PFSK-1 (cell line): Measurements from ENCODE around the gene PRX.

Experiments
- FOXP2 ChIP-seq: optimal IDR thresholded peaks from 2 replicates; pipeline ENCODE3; 2011; ENCODE audit warnings: borderline replicate concordance, control low read depth, inconsistent platforms; ENCODE audit not compliant: insufficient read depth; ENCODE audit errors: extremely low read length, extremely low read depth
- POLR2AphosphoS5 ChIP-seq: IDR thresholded peaks from 2 replicates; pipeline ENCODE4 v1.6.1; 2012; ENCODE audit warnings: low read depth, mild to moderate bottlenecking, control low read depth, low read length, moderate library complexity
- SIN3A ChIP-seq: IDR thresholded peaks from 2 replicates; pipeline ENCODE4 v1.6.1; 2012; ENCODE audit warnings: mild to moderate bottlenecking, low read length, moderate library complexity, borderline replicate concordance; ENCODE audit not compliant: insufficient read depth
- TAF1 ChIP-seq: IDR thresholded peaks from 2 replicates; pipeline ENCODE4 v1.6.1; 2012; ENCODE audit warnings: low read length, control low read depth, borderline replicate concordance; ENCODE audit not compliant: insufficient read depth
- TF ChIP-seq, protein P1 (sequence below), 2 experiments: IDR thresholded peaks; 2 replicates each; pipeline versions ENCODE4 v1.6.1 to v1.8.0; 2011 to 2012; ENCODE audit warnings: low read depth in 2 of 2, low read length in 2 of 2, control low read depth in 1 of 2, inconsistent platforms in 1 of 2, mild to moderate bottlenecking in 1 of 2, moderate library complexity in 1 of 2; ENCODE audit not compliant: insufficient read depth in 1 of 2

PRX gene

DNA sequence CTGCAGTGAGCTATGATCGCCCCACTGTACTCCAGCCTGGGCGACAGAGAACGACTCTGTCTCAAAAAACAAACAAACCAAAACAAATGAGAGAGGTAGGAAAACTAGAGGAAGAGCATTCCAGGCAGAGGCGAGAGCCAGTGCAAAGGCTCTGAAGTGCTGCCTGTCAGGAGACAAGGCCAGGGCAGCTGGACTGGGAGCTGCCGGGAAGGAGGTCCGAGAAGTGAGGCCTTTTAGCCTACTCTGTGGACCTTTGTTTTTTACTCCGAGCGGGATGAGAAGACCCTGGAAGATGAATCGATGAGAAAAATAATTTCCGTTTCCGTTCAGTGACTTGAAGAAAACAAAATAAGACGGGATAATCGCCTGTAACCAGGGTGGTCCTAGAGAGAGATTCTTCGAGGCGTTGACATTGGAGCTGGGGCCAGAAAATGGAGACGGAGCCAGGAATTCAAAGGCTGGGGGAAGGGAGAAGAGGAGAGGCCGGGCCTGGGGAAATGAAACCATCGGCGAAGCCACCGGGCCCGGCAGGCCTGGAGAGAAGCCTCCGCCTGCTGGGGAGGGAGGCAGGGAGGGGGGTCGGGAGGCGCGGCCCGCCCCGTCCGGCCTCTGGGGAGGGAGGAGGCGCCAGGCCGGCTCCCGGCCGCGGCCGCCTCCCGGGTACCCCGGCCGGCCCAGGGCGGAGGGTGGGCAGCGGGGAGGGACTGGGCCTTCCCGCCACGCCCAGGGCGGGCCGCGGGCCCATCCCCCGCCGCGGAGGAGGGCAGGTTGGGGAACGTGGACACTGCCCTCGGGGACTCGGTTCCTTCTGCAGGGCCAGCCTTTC, 20.4 kb upstream of the PRX start:
- TF ChIP-seq FOXP2 (peak; percentile 58), SIN3A (peak; percentile 39; the same call in 1 of the 2 replicates), TAF1 (peak; percentile 78; the same call in 1 of the 2 replicates), POLR2AphosphoS5 (peak; percentile 71; the same call in 1 of the 2 replicates)
- TF ChIP-seq, protein P1, sequence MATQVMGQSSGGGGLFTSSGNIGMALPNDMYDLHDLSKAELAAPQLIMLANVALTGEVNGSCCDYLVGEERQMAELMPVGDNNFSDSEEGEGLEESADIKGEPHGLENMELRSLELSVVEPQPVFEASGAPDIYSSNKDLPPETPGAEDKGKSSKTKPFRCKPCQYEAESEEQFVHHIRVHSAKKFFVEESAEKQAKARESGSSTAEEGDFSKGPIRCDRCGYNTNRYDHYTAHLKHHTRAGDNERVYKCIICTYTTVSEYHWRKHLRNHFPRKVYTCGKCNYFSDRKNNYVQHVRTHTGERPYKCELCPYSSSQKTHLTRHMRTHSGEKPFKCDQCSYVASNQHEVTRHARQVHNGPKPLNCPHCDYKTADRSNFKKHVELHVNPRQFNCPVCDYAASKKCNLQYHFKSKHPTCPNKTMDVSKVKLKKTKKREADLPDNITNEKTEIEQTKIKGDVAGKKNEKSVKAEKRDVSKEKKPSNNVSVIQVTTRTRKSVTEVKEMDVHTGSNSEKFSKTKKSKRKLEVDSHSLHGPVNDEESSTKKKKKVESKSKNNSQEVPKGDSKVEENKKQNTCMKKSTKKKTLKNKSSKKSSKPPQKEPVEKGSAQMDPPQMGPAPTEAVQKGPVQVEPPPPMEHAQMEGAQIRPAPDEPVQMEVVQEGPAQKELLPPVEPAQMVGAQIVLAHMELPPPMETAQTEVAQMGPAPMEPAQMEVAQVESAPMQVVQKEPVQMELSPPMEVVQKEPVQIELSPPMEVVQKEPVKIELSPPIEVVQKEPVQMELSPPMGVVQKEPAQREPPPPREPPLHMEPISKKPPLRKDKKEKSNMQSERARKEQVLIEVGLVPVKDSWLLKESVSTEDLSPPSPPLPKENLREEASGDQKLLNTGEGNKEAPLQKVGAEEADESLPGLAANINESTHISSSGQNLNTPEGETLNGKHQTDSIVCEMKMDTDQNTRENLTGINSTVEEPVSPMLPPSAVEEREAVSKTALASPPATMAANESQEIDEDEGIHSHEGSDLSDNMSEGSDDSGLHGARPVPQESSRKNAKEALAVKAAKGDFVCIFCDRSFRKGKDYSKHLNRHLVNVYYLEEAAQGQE (IDR thresholded peaks at IDR 0.05; ENCODE audit: insufficient read depth in 1 of 2, low read depth in 2 of 2, low read length in 2 of 2), result peak in 1 of 2 experiments; percentile 25; a peak in 1 of 4 replicates

DNA sequence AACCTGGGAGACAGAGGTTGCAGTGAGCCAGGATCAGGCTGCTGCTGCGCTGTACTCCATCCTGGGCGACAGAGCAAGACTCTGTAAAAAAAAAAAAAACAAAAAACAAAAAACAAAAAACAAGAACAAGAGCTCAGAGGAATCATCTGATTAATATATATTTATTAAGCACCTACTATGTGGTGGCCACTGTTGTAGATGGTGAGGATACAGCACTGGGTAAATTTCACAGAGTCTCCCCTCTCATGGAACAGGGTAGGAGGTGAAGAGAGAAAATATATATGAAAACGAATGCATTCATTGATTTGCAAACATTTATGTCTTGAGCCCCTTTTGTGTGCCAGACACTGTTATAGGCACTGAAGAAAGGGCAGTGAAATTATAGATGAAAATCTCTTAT, 18.5 kb upstream of the PRX start:
- no peak for TF ChIP-seq FOXP2

DNA sequence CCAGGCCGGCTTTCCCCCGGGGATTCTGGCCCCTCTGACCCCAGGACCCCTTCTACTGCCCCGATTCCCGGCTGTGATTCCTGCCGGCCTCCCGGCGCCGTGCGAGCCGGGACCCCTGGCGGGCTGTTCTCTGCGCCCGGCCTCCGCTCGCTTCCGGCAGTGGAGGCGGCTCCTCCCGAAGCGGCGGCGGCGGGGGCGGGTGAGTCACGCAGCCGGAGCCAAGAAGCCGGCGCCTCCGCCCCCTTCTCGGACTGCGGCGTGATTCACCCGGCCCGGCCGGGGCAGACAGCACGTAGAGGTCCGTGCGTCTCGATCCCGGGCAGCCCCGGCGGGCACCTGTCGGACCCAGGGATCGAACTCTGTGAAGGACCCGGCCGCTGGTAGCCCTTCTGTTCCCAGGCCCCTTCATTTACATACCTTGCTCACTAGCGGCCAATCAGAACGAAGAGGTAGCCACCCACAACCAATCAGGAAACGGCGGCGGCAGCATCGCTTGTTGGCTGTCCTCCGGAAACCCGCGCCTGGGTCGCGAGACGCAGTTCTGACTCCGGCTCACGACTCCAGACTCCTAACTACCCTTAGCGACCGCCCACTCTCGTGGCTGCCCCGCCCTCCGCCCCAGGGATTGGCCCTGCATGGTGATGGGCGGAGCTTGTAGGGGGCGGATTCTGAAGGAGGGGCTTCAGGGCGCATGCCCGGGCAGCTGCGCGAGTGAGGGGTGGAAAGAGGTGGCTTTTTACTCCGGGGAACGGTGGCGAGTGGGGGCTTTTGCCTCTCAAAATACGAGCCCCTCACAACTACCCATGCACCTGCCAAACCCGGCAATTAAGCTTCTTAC, 12.5 kb upstream of the PRX start, which contains the start of gene SERTAD1:
TSS of gene SERTAD1 (minus strand) at position 543 of the 838 bp plus-strand sequence. CDS start 2,446 bp downstream, outside the sequence.
- TF ChIP-seq TAF1 (peak; percentile 86), FOXP2 (peak; percentile 81), SIN3A (peak; percentile 47; the same call in 1 of the 2 replicates), POLR2AphosphoS5 (peak; percentile 99)
- TF ChIP-seq, protein P1 (IDR thresholded peaks at IDR 0.05; ENCODE audit: insufficient read depth in 1 of 2, low read depth in 2 of 2, low read length in 2 of 2), result no peak; a peak in 1 of 4 replicates

DNA sequence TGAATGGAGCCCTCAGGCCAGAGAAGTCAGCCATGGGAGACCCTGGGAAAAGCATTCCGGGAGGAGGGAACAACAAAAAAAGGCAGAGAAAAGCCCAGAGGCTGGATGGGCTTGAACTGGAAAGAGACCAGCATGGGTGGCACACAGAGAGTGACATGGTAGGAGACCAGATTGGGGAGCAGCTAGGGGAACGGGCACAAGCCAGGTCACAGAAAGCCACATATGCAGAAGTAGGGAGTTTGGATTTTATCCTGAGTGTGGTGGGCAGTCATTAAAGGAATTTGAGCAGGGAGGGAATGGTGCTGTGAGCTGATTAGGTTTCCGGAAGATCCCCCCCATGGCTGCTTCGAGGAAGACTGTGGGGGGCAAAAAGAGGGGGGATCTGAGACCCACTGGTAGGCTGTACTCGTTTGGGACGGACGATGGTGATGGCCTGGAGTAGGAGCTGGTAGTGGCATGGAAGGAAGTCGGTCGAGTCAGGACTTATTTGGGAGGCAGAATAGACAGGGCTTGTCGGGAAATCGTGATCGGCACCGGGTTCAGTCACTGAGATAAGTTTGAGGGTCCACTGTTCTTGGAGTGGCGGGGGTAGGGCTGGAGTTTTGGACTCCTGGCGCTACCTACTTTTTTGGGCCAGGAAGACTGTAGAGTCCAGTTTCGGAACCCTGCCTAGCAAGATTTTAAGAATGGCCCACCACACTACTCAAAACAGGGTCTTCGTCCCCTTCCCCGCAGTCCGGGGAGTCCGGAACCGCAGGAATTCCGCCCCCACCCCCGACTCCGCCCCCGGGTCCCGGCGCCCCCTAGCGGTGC, 11.7 kb upstream of the PRX start:
- TF ChIP-seq POLR2AphosphoS5 (no peak; the same call in 1 of the 2 replicates), SIN3A (no peak; the same call in 1 of the 2 replicates), TAF1 (no peak), FOXP2 (no peak)
- TF ChIP-seq, protein P1 (IDR thresholded peaks at IDR 0.05; ENCODE audit: insufficient read depth in 1 of 2, low read depth in 2 of 2, low read length in 2 of 2), result no peak

- TF ChIP-seq SIN3A (no peak), POLR2AphosphoS5 (no peak), FOXP2 (no peak), TAF1 (no peak)
- TF ChIP-seq, protein P1 (IDR thresholded peaks at IDR 0.05; ENCODE audit: insufficient read depth in 1 of 2, low read depth in 2 of 2, low read length in 2 of 2), result no peak
Measured at GRCh38 chr19:40423938-40424337, 10.8 kb upstream of the PRX start.
